Central memory CD4-positive, alpha-beta T cell (primary cell): ENCODE data around the gene FBXO9.

Experiments used
- DNase-seq: peaks from one replicate; pipeline ENCODE4 v3.0.0; 2022

The FBXO9 gene

GRCh38 chr6:53139841-53140413 lies 74.7 kb downstream of the FBXO9 start:
- DNase-seq, result no peak

- no peak for DNase-seq
These were observed 77.6 kb downstream of the FBXO9 start for GRCh38 chr6:53142810-53143209.

- DNase-seq, result no peak
These were observed 78.5 kb downstream of the FBXO9 start for GRCh38 chr6:53143710-53144109.

GRCh38 chr6:53144802-53145201 lies 79.6 kb downstream of the FBXO9 start:
- DNase-seq, result no peak

GRCh38 chr6:53148684-53149083 lies 83.5 kb downstream of the FBXO9 start, which contains the start of gene GCM1:
GCM1 (minus strand) TSS chr6:53148841; CDS start chr6:53145632, 3,209 bp downstream.
- DNase-seq, result no peak
